GM21390 (cell line): ENCODE data around the gene XNDC1N.
A peak's percentile ranks its signal among the peaks of the same experiment; 100 is the strongest.

Experiments used
- ATAC-seq: cut with Tn5 transposase; IDR thresholded peaks from one replicate; pipeline ENCODE4 v1.9.1; 2021; ENCODE audit not compliant: unreplicated experiment

Gene XNDC1N

DNA sequence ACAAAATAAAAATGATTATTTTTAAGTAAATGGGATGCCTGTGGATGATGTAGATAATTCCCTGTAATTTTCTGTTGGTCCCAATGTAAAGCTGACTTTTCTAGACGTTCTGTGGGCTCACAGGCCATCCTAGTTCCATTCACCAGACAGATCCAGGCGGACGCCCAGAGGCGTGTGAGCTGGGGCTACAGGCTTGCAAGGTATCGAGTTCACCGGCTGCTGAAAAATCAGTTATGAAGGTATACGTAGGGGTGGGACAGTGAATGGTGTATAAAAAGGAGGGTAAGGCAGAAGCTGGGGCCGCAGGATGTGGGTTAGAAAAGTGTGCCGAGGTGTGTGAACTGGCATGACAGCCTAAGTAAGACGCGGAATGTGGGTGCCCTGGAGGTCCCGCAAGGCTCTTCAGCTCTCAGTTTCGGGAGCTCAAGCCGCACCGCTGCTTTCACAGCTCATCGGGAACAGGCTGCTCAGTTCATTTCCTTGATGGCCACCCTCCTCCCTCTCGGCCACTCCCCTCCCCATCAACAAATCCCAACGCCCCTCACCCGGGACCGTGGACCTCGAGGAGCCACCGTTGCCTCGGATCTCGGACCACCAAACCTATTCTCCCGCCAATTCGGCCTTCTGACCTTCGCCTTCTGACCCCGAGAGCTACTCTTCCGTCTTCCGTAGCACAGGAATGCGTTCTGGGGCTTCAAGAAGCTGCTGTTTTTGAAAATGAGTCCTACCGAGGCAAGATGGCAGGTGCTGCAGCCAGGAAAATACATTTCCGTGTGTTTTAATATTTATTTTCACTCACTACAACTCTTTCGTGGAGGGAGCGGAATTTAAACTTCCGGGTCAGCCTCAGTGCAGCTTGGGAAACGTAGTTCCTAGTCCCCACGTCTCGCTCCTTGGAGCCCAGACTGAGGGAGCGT, at the start of gene XNDC1N:
Gene XNDC1N, minus strand, starts transcription at position 775 of the 917 bp plus-strand sequence. CDS start 5,241 bp downstream, outside the sequence.
- ATAC-seq = peak; percentile 66

- no peak for ATAC-seq
Measured at GRCh38 chr11:71977743-71978418, 49.5 kb upstream of the XNDC1N start.

- ATAC-seq = no peak
Measured at GRCh38 chr11:71977090-71977489, 48.7 kb upstream of the XNDC1N start.

DNA sequence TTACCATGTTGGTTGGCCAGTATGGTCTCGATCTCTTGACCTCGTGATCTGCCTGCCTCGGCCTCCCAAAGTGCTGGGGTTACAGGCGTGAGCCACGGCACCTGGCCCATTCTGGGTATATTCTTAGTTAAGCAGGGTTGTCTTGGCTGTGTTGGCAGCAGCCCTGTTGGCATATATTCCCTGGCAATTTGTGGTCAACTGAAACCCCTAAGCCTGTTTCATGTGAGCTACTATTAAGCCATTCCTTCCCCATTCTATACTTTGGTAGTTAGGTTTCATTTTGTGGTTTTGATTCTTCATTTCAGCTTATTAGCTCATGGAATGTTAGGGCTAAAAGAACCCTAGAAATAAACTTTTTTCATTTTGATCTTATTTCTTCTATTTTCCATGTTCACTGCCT, 48.2 kb upstream of the XNDC1N start:
- no peak for ATAC-seq

- ATAC-seq = no peak
Measured at GRCh38 chr11:71971680-71972079, 43.3 kb upstream of the XNDC1N start.

GRCh38 chr11:71964641-71965040, 36.2 kb upstream of the XNDC1N start:
- no peak for ATAC-seq

GRCh38 chr11:71963468-71963867, 35.1 kb upstream of the XNDC1N start:
- ATAC-seq = no peak

- no peak for ATAC-seq
Measured at GRCh38 chr11:71962428-71963038, 34.1 kb upstream of the XNDC1N start.

DNA sequence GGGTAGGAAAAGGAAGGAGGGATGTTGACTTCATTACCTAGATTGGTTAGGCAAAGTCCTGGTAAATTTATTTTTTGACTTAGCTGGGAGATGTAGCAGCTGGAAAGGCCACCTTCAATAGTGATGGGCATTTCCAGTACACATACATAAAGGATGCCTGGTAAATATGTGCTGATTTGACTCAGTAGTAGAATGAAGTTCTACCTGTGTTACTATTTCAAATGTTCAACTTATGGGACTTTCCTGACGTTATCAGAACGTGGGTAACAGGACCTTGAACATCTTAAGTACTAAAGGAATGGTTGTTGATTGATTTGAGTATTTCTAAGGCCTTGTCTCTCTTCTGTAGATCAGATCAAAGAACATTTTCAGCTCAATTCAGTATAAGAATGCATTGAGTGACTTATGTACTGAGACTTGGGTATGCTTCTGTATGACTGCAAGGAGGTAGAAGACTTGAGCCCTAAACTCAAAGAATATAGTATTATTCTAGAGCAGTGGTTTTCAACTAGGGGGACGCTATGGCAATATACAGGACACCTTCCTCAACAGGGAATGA, 27.6 kb upstream of the XNDC1N start:
- ATAC-seq = no peak

GRCh38 chr11:71951741-71952310, 23.4 kb upstream of the XNDC1N start:
- ATAC-seq = no peak

DNA sequence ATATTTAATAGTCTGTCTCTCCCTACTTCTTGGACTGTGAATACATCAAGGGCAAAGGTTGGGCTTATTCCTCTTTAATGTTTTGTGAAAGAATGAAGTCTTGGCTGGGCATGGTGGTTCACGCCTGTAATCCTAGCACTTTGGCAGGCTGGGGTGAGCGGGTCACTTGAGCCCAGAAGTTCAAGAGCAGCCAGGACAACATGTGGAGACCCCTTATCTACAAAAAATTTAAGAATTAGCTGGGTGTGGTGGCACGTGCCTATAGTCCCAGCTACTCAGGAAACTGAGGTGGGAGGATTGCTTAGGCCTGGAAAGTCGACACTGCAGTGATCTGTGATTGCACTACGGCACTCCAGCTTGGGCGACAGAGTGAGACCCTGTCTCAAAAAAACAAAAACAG, 20.6 kb upstream of the XNDC1N start:
- ATAC-seq = no peak

GRCh38 chr11:71948314-71949027, 20.1 kb upstream of the XNDC1N start:
- ATAC-seq = no peak

- no peak for ATAC-seq
Measured at GRCh38 chr11:71947498-71947897, 19.1 kb upstream of the XNDC1N start.

GRCh38 chr11:71946144-71946571, 17.8 kb upstream of the XNDC1N start:
- ATAC-seq = no peak

GRCh38 chr11:71940561-71941219, 12.3 kb upstream of the XNDC1N start:
- no peak for ATAC-seq

DNA sequence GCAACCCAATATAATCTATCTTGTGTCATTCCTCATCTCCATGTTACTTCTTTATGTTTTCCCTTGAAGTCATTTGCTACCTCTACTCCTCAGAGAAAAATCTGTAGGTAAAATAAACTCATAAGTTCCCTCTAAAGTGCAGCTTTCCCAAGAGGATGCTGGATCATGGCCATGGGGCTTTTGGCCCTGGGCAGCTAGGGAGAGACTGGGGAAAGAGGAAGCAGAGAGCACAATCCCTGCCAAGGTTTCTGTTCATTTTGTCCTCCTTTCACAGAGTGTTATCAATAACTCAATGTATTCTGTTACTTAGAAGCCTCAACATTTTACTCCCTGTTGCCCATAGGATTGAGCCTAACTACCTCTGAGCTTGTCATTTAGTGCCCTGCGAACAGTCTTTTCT, 9.4 kb upstream of the XNDC1N start:
- ATAC-seq = no peak

DNA sequence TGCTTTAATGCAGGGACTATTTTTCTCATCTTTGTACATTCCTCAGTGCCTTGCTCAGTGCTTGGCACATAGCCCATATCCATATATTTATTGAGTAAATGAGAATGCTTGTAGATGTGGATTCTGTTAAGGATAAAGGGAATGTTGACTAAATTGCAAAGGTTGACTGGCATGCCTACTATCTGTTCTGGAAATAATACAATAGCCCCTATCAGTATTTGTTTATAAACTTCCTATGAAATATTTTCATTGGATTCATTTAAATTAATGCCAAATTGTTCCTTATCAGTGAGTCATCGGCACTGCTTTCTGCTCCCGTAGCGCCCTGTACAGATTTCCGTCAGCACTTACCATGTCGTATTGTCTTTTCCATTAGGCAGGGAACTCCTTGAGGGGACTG, 8.4 kb upstream of the XNDC1N start:
- no peak for ATAC-seq

GRCh38 chr11:71935338-71935925, 7.0 kb upstream of the XNDC1N start:
- no peak for ATAC-seq

GRCh38 chr11:71934213-71934612, 5.8 kb upstream of the XNDC1N start:
- ATAC-seq = no peak
